Liver (tissue), 9 donors: ENCODE results near the gene PHLDB3. TPM values are rescaled to one million over a fixed set of nuclear protein-coding genes. Genes with fewer than 3 reads are reported as not detected.

ENCODE experiments used
- DNase-seq: peaks from one replicate; pipeline ENCODE4 v3.0.0-alpha.2; 2017; ENCODE audit warnings: low spot score
- H3K27ac ChIP-seq, 2 donors: one replicate each; pipeline ENCODE4 v1.7.0; 2013; ENCODE audit warnings: inconsistent platforms in 2 of 2, low read length in 2 of 2, control low read depth in 1 of 2, low read depth in 1 of 2, mild to moderate bottlenecking in 1 of 2
- H3K27me3 ChIP-seq, 4 donors: one replicate each; pipeline versions ENCODE4 v1.6.1 to v1.7.0; 2013; ENCODE audit warnings: low read length in 3 of 4, inconsistent platforms in 1 of 4, mild to moderate bottlenecking in 1 of 4, moderate library complexity in 1 of 4; ENCODE audit not compliant: control insufficient read depth in 4 of 4, insufficient read depth in 4 of 4
- H3K36me3 ChIP-seq, 4 donors: one replicate each; pipeline versions ENCODE4 v1.6.1 to v1.7.0; 2013; ENCODE audit warnings: low read length in 3 of 4, mild to moderate bottlenecking in 3 of 4, low read depth in 1 of 4, moderate library complexity in 1 of 4; ENCODE audit not compliant: control insufficient read depth in 4 of 4, insufficient read depth in 3 of 4
- H3K4me1 ChIP-seq, 4 donors: one replicate each; pipeline versions ENCODE4 v1.6.1 to v1.7.0; 2013; ENCODE audit warnings: low read length in 3 of 4, mild to moderate bottlenecking in 3 of 4, moderate library complexity in 1 of 4; ENCODE audit not compliant: control insufficient read depth in 4 of 4, insufficient read depth in 4 of 4
- H3K4me3 ChIP-seq, 3 donors: one replicate each; pipeline versions ENCODE4 v1.6.1 to v1.7.0; 2013; ENCODE audit warnings: low read length in 3 of 3, control low read depth in 1 of 3, low read depth in 1 of 3, mild to moderate bottlenecking in 1 of 3
- H3K9ac ChIP-seq, 2 donors: one replicate each; pipeline ENCODE4 v1.7.0; 2013; ENCODE audit warnings: low read length in 2 of 2, mild to moderate bottlenecking in 2 of 2, moderate library complexity in 2 of 2, control low read depth in 1 of 2, low read depth in 1 of 2
- H3K9me3 ChIP-seq, 4 donors: one replicate each; pipeline versions ENCODE4 v1.6.1 to v1.7.0; 2013; ENCODE audit warnings: low read length in 3 of 4; ENCODE audit not compliant: control insufficient read depth in 4 of 4
- ATF3 ChIP-seq: IDR thresholded peaks from 2 replicates; pipeline ENCODE4 v1.6.1; 2016; ENCODE audit warnings: antibody characterized with exemption
- CTCF ChIP-seq: fragments of 150-350 bp; IDR thresholded peaks from 2 replicates; pipeline ENCODE4 v1.5.1; 2017; ENCODE audit warnings: improper control_type of control experiment, low read depth, low read length; ENCODE audit not compliant: missing input control
- EGR1 ChIP-seq, 2 donors: IDR thresholded peaks; 2 replicates each; pipeline ENCODE4 v1.6.1; 2016 to 2018; ENCODE audit warnings: antibody characterized with exemption in 2 of 2, low read depth in 2 of 2
- FOXA1 ChIP-seq: IDR thresholded peaks from 2 replicates; pipeline ENCODE4 v1.6.1; 2016; ENCODE audit warnings: antibody characterized with exemption
- FOXA2 ChIP-seq: IDR thresholded peaks from 2 replicates; pipeline ENCODE4 v1.6.1; 2016; ENCODE audit warnings: antibody characterized with exemption
- GABPA ChIP-seq, 2 donors: IDR thresholded peaks in 1 of 2; conservative IDR thresholded peaks in 1 of 2; 2 replicates each; pipeline ENCODE4 v1.6.1; 2016; ENCODE audit warnings: antibody characterized with exemption in 2 of 2, mild to moderate bottlenecking in 1 of 2, moderate library complexity in 1 of 2
- HNF4A ChIP-seq, 2 donors: conservative IDR thresholded peaks; 2 replicates each; pipeline ENCODE4 v1.6.1; 2016; ENCODE audit warnings: antibody characterized with exemption in 2 of 2, mild to moderate bottlenecking in 2 of 2
- HNF4G ChIP-seq: IDR thresholded peaks from 2 replicates; pipeline ENCODE4 v1.6.1; 2016; ENCODE audit warnings: antibody characterized with exemption
- RXRA ChIP-seq, 2 donors: IDR thresholded peaks; 2 replicates each; pipeline ENCODE4 v1.6.1; 2017 to 2018; ENCODE audit warnings: antibody characterized with exemption in 2 of 2, mild to moderate bottlenecking in 1 of 2
- SP1 ChIP-seq: IDR thresholded peaks from 2 replicates; pipeline ENCODE4 v1.6.1; 2018; ENCODE audit warnings: antibody characterized with exemption, mild to moderate bottlenecking
- TAF1 ChIP-seq: conservative IDR thresholded peaks from 2 replicates; pipeline ENCODE4 v1.6.1; 2016; ENCODE audit warnings: antibody characterized with exemption, mild to moderate bottlenecking
- YY1 ChIP-seq: IDR thresholded peaks from 2 replicates; pipeline ENCODE4 v1.6.1; 2016; ENCODE audit warnings: antibody characterized with exemption, mild to moderate bottlenecking
- WGBS: extraction: QIAGEN DNeasy Blood & Tissue Kit; methylation state at CpG from one replicate; pipeline ENCODE4 v1.1.7; 2013; 5-methylcytosine and 5-hydroxymethylcytosine counted together
- polyA plus RNA-seq, 2 donors: library from polyadenylated mRNA; stranded (reverse) in 1 of 2; unstranded in 1 of 2; fragments of 200-250 nt in 1 of 2; fragments of >200 nt in 1 of 2; fragmentation: Nextera tagmentation in 1 of 2; extraction: Ambion mirVana in 1 of 2; gene quantifications; one replicate each; pipeline versions ENCODE4 v1.2.1 to v1.2.3, GENCODE V29; 2013 to 2015
- total RNA-seq, 2 donors: library from RNA; depleted of rRNA; stranded (reverse); fragments of >200 nt; gene quantifications; one replicate each; pipeline ENCODE4 v1.2.3, GENCODE V29; 2014
- TF ChIP-seq, protein P1 (sequence below): IDR thresholded peaks from 2 replicates; pipeline ENCODE4 v1.6.1; 2016; ENCODE audit warnings: antibody characterized with exemption
- TF ChIP-seq, protein P2 (sequence below): IDR thresholded peaks from 2 replicates; pipeline ENCODE4 v1.6.1; 2016; ENCODE audit warnings: antibody characterized with exemption
- donor health status: healthy.
- donor health status: healthy.
- donor health status: healthy.
- donor health status: healthy.
- donor health status: healthy.

The PHLDB3 gene
- total and polyA plus RNA-seq, 4 donors: 10.6 to 18.2 (median 11.7) TPM

GRCh38 chr19:43489979-43490599, 14.5 kb downstream of the PHLDB3 start:
- no peak overlapping the region for H3K4me3 ChIP-seq
- H3K9ac ChIP-seq: no peak overlapping the region
- TF ChIP-seq HNF4A (conservative IDR thresholded peaks at IDR 0.05) (peak; percentile 30 to 47), EGR1 (IDR thresholded peaks at IDR 0.05; ENCODE audit: low read depth in 2 of 2) (peak in 1 of 2 donors; percentile 35), SP1 (peak; percentile 31), RXRA (IDR thresholded peaks at IDR 0.05) (peak; percentile 29 to 38), HNF4G (no peak), GABPA (IDR thresholded peaks at IDR 0.05 in 1 of 2, conservative IDR thresholded peaks at IDR 0.05 in 1 of 2) (no peak)
- TF ChIP-seq, protein P1, sequence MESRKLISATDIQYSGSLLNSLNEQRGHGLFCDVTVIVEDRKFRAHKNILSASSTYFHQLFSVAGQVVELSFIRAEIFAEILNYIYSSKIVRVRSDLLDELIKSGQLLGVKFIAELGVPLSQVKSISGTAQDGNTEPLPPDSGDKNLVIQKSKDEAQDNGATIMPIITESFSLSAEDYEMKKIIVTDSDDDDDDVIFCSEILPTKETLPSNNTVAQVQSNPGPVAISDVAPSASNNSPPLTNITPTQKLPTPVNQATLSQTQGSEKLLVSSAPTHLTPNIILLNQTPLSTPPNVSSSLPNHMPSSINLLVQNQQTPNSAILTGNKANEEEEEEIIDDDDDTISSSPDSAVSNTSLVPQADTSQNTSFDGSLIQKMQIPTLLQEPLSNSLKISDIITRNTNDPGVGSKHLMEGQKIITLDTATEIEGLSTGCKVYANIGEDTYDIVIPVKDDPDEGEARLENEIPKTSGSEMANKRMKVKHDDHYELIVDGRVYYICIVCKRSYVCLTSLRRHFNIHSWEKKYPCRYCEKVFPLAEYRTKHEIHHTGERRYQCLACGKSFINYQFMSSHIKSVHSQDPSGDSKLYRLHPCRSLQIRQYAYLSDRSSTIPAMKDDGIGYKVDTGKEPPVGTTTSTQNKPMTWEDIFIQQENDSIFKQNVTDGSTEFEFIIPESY: peak; percentile 24
- TF ChIP-seq, protein P2, sequence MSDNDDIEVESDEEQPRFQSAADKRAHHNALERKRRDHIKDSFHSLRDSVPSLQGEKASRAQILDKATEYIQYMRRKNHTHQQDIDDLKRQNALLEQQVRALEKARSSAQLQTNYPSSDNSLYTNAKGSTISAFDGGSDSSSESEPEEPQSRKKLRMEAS: peak; percentile 60
- H3K4me1 ChIP-seq: peaks cover 3 to 8% (median 5%) of the 10 kb centered on the region in 4 donors
- no peaks in the 10 kb centered on the region for H3K9me3 ChIP-seq
- H3K27ac ChIP-seq: peak overlapping the region in 1 of 2 donors; percentile 41
- no peaks in the 10 kb centered on the region for H3K27me3 ChIP-seq
- WGBS: 87% methylated on average over 7 of the region's 7 CpGs
- no peak for DNase-seq
- peaks cover 0 to 19% (median 2%) of the 10 kb centered on the region in 4 donors for H3K36me3 ChIP-seq

GRCh38 chr19:43489310-43489709, 15.2 kb downstream of the PHLDB3 start:
- Histone ChIP-seq H3K4me3 (no peak overlapping the region), H3K9me3 (no peaks in the 10 kb centered on the region), H3K4me1 (peaks cover 3 to 8% (median 5%) of the 10 kb centered on the region in 4 donors), H3K36me3 (peaks cover 0 to 13% (median 1%) of the 10 kb centered on the region in 4 donors), H3K9ac (no peak overlapping the region), H3K27ac (peak overlapping the region; percentile 23 to 41), H3K27me3 (no peaks in the 10 kb centered on the region)
- 49% methylated on average over 5 of the region's 5 CpGs for WGBS
- TF ChIP-seq, protein P2: no peak
- no peak for DNase-seq

DNA sequence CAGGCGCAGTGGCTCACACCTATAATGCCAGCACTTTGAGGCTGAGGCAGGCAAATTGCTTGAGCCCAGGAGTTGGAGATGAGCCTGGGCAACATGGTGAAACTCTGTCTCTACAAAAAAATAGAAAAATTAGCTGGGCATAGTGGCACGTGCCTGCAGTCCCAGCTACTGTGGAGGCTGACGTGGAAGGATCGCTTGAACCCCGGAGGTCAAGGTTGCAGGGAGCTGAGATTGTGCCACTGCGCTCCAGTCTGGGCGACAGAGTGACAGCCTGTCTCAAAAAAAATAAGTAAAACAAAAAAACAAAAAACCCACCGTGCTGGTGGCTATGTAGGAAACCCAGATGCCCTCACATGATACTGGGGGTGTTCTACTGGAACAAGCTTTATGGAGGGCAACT, 16.4 kb downstream of the PHLDB3 start:
- peaks cover 0 to 11% (median 1%) of the 10 kb centered on the region in 4 donors for H3K36me3 ChIP-seq
- no peaks in the 10 kb centered on the region for H3K9me3 ChIP-seq
- no peak overlapping the region for H3K27ac ChIP-seq
- H3K4me1 ChIP-seq: peaks cover 3 to 8% (median 5%) of the 10 kb centered on the region in 4 donors
- no peak for DNase-seq
- no peak overlapping the region for H3K9ac ChIP-seq
- H3K4me3 ChIP-seq: no peak overlapping the region
- no peak for TF ChIP-seq SP1
- no peak for TF ChIP-seq FOXA2
- TF ChIP-seq RXRA (IDR thresholded peaks at IDR 0.05): no peak
- no peak for TF ChIP-seq GABPA (IDR thresholded peaks at IDR 0.05 in 1 of 2, conservative IDR thresholded peaks at IDR 0.05 in 1 of 2)
- TF ChIP-seq FOXA1: no peak
- TF ChIP-seq, protein P1: no peak
- TF ChIP-seq YY1: no peak
- TF ChIP-seq TAF1: no peak
- no peak for TF ChIP-seq ATF3
- TF ChIP-seq, protein P2: no peak
- TF ChIP-seq CTCF: no peak
- TF ChIP-seq HNF4A (conservative IDR thresholded peaks at IDR 0.05): no peak
- WGBS: 88% methylated on average over 8 of the region's 8 CpGs
- H3K27me3 ChIP-seq: no peaks in the 10 kb centered on the region
